GM19438 (cell line): ENCODE results near the gene MREG.

ENCODE experiments used
- ATAC-seq: cut with Tn5 transposase; IDR thresholded peaks from one replicate; pipeline ENCODE4 v1.9.1; 2021; ENCODE audit warnings: low read depth; ENCODE audit not compliant: unreplicated experiment

Gene MREG

GRCh38 chr2:216013080-216013909, at the start of gene MREG:
TSS of gene MREG (minus strand) at chr2:216013551. CDS start at chr2:216013327, 224 bp downstream.
- peak; percentile 48 for ATAC-seq

DNA sequence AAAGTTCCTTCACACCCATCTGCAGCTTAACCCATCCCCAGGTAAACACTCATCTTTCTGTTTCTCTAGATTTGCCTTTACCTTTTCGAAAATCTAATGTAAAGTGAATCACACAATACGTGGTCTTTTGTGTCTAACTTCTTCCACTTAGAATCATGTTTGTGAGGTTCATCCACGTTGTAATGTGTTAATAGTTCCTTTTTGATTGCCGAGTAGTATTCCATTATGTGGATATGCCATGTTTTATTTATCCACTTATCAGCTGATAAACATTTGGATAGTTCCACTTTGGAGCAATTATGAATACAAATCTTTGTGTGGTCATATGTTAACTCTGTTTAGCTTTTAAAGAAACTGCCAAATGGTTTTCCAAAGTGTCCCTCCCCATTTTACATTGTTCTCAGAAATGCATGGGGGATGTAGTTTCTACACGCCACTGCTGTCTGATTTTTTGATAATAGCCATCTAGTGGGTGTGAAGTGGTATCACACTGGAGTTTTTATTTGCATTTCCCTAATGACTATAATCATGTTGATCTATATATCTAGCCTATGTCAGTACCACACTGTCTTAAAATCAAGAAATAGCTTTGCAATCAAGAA, 46.0 kb upstream of the MREG start:
- ATAC-seq, result no peak

GRCh38 chr2:216057688-216058193, 44.4 kb upstream of the MREG start:
- ATAC-seq, result peak; percentile 84

DNA sequence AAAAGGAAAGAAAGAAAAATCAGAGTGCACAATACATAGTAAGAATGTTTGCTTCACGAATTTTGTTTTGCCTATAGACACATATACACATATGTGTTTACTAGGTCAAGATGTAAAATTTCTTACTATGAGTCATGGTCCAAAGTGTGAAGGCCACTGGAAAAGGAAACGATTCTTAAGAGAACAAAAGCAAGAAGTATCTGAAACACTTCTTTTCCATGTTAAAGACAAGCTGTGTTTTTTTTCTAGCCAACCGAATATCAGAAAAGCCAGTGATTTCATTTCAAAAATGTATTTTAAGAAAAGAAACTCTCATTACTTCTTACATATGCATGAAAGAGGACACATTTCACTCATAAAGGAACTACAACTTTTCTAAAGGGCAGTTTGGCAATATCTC, 43.4 kb upstream of the MREG start:
- ATAC-seq, result peak; percentile 37

DNA sequence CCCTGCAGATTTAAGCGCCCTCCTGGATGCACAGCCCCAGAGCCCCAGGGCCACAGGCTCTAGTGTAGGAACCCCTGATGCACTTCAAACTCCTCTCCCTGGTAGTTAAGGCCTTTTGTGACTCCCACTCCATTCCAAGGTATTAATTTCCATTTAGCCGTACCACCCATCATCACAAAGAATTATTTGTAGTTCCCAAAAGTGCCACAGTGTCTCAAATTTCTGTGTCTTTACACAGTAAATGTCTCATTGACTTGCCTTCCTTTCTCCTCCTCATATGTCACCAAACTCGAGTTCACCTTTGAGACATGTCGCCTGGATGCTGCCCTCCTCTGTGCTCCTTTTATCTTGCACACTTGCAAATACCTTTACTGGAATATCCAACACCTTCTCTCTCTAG, 42.3 kb upstream of the MREG start:
- no peak for ATAC-seq

GRCh38 chr2:216052420-216052819, 39.1 kb upstream of the MREG start:
- no peak for ATAC-seq

- no peak for ATAC-seq
Measured at GRCh38 chr2:216051350-216051749, 38.0 kb upstream of the MREG start.

DNA sequence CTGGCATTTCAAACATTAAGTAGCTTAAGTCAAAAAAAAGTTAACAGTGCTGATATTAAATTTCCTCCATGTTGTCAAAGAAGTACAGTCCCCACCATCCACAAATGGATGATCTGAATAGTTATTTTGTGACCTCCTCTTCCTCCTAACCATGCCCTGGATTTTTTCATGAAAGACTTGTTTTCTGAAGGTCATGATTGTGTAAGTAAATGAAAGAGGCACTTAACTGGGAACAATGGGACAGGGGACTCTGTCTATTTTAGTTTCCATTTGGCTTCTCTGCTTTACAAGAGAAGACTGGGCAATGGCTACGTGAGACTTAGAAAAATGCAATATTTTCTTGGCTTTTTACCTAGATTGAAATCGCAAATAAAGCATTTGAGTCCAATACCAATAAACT, 36.1 kb upstream of the MREG start:
- no peak for ATAC-seq

DNA sequence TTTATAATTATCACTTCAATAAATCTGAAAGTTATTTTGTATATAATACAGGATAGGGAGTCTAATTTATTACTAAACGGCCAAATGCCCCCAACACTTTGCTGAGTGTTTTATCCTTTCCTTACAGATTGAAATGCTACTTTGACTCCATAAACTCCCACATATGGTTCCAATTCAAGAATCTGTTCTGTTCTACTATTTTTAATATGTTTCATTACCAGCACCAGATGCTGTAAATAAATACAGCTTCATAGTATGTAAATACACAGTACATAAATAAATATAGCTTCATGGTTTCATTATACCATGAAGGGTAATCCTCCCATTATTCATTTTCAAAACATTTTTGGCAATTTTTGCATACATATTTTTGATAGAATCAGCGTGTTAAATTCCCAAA, 34.0 kb upstream of the MREG start:
- ATAC-seq, result no peak

DNA sequence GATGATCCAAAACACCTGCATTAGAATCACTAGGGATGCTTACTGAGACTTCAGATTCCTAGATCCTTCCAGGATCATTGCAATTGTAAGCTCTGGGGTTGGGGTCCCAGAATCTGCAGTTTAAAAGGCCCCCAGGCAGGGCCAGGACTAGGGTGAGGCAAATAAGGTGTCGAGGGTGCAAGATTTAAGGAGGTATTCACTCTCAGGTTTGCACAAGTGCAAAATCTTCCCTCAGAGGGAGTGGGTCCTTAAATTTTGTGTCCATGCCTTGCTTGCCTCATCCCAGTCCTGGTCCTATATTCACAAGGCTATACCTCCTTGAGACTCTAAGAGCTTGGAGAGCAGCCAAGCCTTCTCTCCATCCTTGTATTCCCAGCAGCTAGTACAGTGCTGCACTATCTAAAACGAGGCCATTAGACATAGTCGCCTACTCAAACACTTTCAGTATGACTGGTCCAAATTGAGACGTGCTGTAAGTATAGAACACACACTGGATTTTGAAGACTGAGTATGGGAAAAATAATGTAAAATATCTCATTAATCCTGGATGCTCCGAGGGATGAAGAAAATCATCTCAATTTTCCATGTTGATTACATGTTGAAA, 31.6 kb upstream of the MREG start:
- ATAC-seq, result peak; percentile 91

DNA sequence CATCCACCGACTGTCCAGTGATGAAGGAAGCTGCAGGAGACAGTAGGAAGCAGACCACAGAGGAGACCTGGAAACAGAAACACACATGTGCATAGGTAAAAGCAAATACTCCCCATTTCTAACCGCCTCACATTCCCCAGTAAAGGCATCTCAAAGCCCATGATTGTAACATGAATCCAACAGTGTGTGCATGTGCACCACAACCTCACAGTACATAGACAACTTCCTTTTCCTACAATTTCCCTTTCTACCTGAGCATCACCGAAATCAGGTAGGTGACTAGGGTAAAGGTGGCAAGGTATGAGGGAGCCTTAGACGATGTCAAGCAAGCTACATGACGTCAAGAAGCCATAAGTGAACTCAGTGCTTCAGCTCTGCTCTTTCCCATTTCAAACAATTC, 30.6 kb upstream of the MREG start:
- no peak for ATAC-seq

DNA sequence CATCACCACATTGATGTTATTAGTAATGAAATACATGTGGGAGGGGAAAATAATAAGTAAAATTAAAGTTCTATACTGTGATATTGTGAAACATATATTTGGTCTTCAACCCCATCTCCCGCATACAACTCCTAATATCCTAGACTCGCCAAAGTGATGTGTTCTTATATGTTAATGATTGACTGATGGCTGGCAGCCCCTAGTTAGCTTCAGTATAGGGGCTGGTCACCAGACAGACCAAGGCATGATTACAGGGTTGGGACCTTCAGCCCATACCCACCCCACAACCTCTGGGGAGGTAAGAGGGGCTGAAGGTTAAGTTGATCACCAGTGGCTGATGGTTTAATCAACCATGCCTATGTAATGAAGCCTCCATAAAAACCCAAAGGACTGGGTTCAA, 28.1 kb upstream of the MREG start:
- no peak for ATAC-seq

DNA sequence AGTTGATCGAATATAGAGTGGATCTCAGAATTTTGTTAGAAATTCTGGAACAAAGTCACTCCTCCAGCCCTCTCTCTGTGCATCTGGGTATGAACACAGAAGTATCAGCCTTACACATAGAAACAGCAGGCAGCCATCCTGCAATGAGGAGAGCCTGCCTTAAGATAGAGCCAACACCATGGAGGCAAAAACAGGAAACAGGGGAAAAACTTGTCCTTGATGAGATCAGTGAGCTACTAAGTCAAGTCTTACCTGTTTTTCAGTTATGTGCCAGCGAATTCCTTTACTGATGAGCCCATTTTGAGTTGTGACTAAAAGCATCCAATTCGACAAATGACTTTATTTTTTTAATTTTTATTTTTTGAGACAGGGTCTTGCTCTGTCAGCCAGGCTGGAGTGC, 26.6 kb upstream of the MREG start:
- no peak for ATAC-seq

DNA sequence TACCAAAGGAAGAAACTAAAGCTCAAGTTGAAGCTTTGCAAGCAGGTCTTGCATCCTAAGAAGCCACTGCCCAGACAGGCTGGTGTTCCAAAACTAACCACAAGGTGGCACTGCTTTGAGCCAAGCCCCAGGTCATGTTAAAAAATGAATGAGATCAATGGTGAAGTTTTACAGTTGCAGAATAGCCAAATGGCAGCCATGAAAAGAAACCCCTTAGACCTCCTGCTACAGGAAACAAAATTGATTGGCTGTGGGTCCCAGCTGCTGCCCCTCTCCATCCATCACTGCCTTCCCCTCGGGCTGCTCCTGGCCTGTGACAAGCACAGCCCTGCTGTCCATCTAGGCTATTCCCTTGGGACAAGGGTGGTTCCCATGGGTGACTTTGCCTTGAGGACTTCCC, 20.7 kb upstream of the MREG start:
- peak; percentile 38 for ATAC-seq

DNA sequence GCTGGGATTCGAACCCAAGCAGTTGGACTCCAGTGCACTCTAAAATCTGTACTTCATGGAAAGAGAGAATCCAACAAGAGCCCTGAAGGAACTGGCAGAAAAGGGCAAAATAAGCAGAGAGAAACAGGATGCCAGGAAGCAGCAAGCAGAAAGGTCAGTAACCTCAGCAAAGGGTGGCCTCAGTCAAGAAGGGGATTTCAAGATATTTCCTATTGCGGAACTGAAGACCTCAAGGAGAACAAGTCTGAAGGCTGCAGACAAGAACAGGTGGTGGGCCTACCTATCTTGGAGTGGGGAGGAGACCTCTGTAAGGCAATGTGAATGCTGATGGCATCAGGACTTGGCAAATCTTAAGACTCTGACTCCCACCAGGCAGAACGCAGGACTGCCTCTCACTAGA, 20.1 kb upstream of the MREG start:
- peak; percentile 49 for ATAC-seq

GRCh38 chr2:216031960-216032689, 18.8 kb upstream of the MREG start:
- peak; percentile 64 for ATAC-seq

DNA sequence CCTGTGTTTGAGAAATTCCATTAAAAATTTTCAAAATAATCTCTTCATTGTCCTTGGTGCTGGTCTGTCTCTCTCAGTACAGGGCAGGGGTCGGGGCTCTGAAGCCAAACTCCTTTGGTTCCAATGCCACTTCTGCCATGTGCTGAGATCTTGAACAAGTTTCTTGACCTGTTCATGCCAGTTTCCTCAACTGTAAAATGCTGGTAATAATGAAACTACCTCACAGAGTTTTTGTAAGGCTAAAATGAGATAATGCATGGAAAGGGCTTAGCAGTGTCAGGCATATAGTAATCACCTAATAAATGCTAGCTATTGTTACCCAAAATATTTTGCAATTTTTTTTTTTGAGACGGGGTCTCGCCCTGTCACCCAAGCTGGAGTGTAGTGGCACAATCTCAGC, 16.9 kb upstream of the MREG start:
- no peak for ATAC-seq

- no peak for ATAC-seq
Measured at GRCh38 chr2:216029416-216030129, 16.2 kb upstream of the MREG start.

DNA sequence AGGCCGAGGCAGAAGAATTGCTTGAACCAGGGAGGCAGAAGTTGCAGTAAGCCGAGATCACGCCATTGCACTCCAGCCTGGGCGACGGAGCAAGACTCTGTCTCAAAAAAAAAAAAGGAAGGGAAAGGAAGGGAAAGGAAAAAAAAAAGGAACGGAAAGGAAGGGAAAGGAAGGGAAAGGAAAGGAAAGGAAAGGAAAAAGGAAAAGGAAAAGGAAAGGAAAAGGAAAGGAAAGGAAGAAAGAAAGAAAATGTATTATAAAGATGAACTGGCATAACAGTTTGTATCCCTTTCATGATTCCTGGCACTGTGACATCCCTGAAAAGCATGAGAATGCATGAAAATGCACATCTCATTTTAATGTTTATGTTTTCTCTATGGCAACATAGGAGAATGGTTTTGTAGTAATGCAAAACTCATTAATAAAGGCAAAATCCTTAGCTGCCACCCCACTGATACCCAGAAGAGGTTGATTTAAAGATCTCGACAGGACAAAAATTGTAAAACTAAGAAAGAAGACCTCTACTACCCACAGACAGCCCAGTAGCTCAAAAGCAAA, 11.5 kb upstream of the MREG start:
- no peak for ATAC-seq

GRCh38 chr2:216023055-216023648, 9.8 kb upstream of the MREG start:
- peak; percentile 92 for ATAC-seq
